Trophoblast cell (in vitro differentiated cells and primary cell): Measurements from ENCODE around the gene RNASEL.

Experiments
- DNase-seq, 2 donors: peaks; one replicate each; pipeline ENCODE4 v3.0.0-alpha.2; 2016
- H2AFZ ChIP-seq: 2 replicates; pipeline ENCODE4 v1.6.1; 2013; ENCODE audit warnings: low read length, moderate library complexity, mild to moderate bottlenecking; ENCODE audit not compliant: insufficient read depth, poor library complexity
- H2AK5ac ChIP-seq: 2 replicates; pipeline ENCODE4 v1.6.1; 2013; ENCODE audit warnings: mild to moderate bottlenecking, low read length
- H2BK120ac ChIP-seq: 2 replicates; pipeline ENCODE4 v1.6.1; 2013; ENCODE audit warnings: low read length, mild to moderate bottlenecking, moderate library complexity; ENCODE audit not compliant: insufficient read depth, poor library complexity
- H2BK12ac ChIP-seq: 2 replicates; pipeline ENCODE4 v1.6.1; 2013; ENCODE audit warnings: mild to moderate bottlenecking, low read length, moderate library complexity
- H2BK5ac ChIP-seq: 2 replicates; pipeline ENCODE4 v1.6.1; 2013; ENCODE audit warnings: low read length, low read depth, moderate library complexity, mild to moderate bottlenecking; ENCODE audit not compliant: poor library complexity
- H3K14ac ChIP-seq: 2 replicates; pipeline ENCODE4 v1.6.1; 2013; ENCODE audit warnings: mild to moderate bottlenecking, low read length
- H3K18ac ChIP-seq: 2 replicates; pipeline ENCODE4 v1.6.1; 2013; ENCODE audit warnings: mild to moderate bottlenecking, low read length
- H3K23ac ChIP-seq: 2 replicates; pipeline ENCODE4 v1.6.1; 2013; ENCODE audit warnings: low read length
- H3K27ac ChIP-seq: 2 replicates; pipeline ENCODE4 v1.5.1; 2013; ENCODE audit warnings: low read depth, mild to moderate bottlenecking, inconsistent platforms, low read length, moderate library complexity
- H3K27me3 ChIP-seq: 2 replicates; pipeline ENCODE4 v1.6.1; 2013; ENCODE audit warnings: inconsistent platforms, mild to moderate bottlenecking, low read length, moderate library complexity; ENCODE audit not compliant: insufficient read depth
- H3K36me3 ChIP-seq, 2 experiments: 1 replicate in 1 of 2; 2 replicates in 1 of 2; pipeline ENCODE4 v1.6.1; 2013; ENCODE audit warnings: low read length in 2 of 2, mild to moderate bottlenecking in 2 of 2, moderate library complexity in 1 of 2; ENCODE audit not compliant: insufficient read depth in 2 of 2, control insufficient read depth in 1 of 2
- H3K4ac ChIP-seq: 2 replicates; pipeline ENCODE4 v1.6.1; 2013; ENCODE audit warnings: low read depth, mild to moderate bottlenecking, low read length, moderate library complexity
- H3K4me1 ChIP-seq, 2 experiments: 1 replicate in 1 of 2; 2 replicates in 1 of 2; pipeline ENCODE4 v1.6.1; 2013; ENCODE audit warnings: low read length in 2 of 2, mild to moderate bottlenecking in 2 of 2, moderate library complexity in 1 of 2; ENCODE audit not compliant: insufficient read depth in 2 of 2, control insufficient read depth in 1 of 2
- H3K4me2 ChIP-seq: 2 replicates; pipeline ENCODE4 v1.6.1; 2013; ENCODE audit warnings: inconsistent platforms, mild to moderate bottlenecking, low read length, moderate library complexity
- H3K4me3 ChIP-seq: 2 replicates; pipeline ENCODE4 v1.5.1; 2013; ENCODE audit warnings: mild to moderate bottlenecking, low read depth, low read length, inconsistent platforms
- H3K79me1 ChIP-seq: one replicate; pipeline ENCODE4 v1.6.1; 2013; ENCODE audit warnings: low read length
- H3K79me2 ChIP-seq: 2 replicates; pipeline ENCODE4 v1.6.1; 2013; ENCODE audit warnings: low read length, mild to moderate bottlenecking; ENCODE audit not compliant: control insufficient read depth, insufficient read depth, poor library complexity
- H3K9ac ChIP-seq: 2 replicates; pipeline ENCODE4 v1.6.1; 2013; ENCODE audit warnings: mild to moderate bottlenecking, low read length
- H3K9me3 ChIP-seq: 2 replicates; pipeline ENCODE4 v1.6.1; 2013; ENCODE audit warnings: low read depth, mild to moderate bottlenecking, control low read depth, inconsistent platforms, low read length; ENCODE audit not compliant: insufficient read depth
- H4K12ac ChIP-seq: 2 replicates; pipeline ENCODE4 v1.6.1; 2013; ENCODE audit warnings: low read depth, mild to moderate bottlenecking, low read length, moderate library complexity
- H4K8ac ChIP-seq: 2 replicates; pipeline ENCODE4 v1.6.1; 2013; ENCODE audit warnings: low read depth, mild to moderate bottlenecking, low read length, moderate library complexity
- H4K91ac ChIP-seq: one replicate; pipeline ENCODE4 v1.6.1; 2013; ENCODE audit warnings: low read depth, mild to moderate bottlenecking, low read length, moderate library complexity
- WGBS: extraction: QIAGEN DNeasy Blood & Tissue Kit; methylation state at CpG from one replicate; pipeline ENCODE4 v1.1.7; 2013; ENCODE audit warnings: missing lambda C conversion rate; ENCODE audit not compliant: insufficient read length, insufficient coverage; ENCODE audit errors: extremely low coverage; 5-methylcytosine and 5-hydroxymethylcytosine counted together

RNASEL gene

DNA sequence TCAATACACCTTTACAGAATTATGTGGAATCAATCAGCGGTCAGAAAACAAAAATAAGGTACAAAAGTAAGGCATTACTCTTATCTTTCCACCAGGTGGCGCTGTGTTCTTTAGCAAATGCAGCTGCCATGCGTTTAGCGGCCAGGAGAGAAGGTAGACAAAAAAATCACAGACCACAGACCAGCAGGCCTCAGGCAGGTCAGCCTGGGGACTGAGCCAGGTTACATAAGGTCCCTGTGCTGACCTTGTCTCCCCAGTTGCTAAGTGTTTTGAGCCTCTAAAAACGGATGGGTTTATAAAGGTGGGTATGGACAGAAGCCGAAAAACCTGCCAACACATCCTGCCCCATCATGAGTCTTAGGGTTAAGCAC lies 12.3 kb upstream of the RNASEL start:
- H3K4me2 ChIP-seq: peak overlapping the region; percentile 26
- H3K4me1 ChIP-seq: peaks cover 25% of the 10 kb centered on the region in 2 experiments
- no peak overlapping the region for H2BK120ac ChIP-seq
- H2AK5ac ChIP-seq: peak overlapping the region; percentile 28
- peaks cover 21% of the 10 kb centered on the region for H3K79me1 ChIP-seq
- H3K9me3 ChIP-seq: peaks cover 3% of the 10 kb centered on the region
- no peak overlapping the region for H4K12ac ChIP-seq
- no peak overlapping the region for H3K4me3 ChIP-seq
- peak overlapping the region; percentile 23 for H4K91ac ChIP-seq
- peak overlapping the region; percentile 8 for H3K4ac ChIP-seq
- H3K9ac ChIP-seq: no peak overlapping the region
- peak; percentile 76 to 94 for DNase-seq
- peak overlapping the region; percentile 35 for H3K27ac ChIP-seq
- no peak overlapping the region for H3K23ac ChIP-seq
- WGBS: no CpG with 5 or more reads among the region's 6 CpGs
- peak overlapping the region; percentile 24 for H2BK12ac ChIP-seq
- H4K8ac ChIP-seq: peak overlapping the region; percentile 12
- H2BK5ac ChIP-seq: peak overlapping the region; percentile 45
- no peak overlapping the region for H2AFZ ChIP-seq
- H3K18ac ChIP-seq: peak overlapping the region; percentile 44
- peaks cover 27 to 33% of the 10 kb centered on the region in 2 experiments for H3K36me3 ChIP-seq
- H3K14ac ChIP-seq: peak overlapping the region; percentile 33
- no peaks in the 10 kb centered on the region for H3K27me3 ChIP-seq
- peaks cover 19% of the 10 kb centered on the region for H3K79me2 ChIP-seq

DNA sequence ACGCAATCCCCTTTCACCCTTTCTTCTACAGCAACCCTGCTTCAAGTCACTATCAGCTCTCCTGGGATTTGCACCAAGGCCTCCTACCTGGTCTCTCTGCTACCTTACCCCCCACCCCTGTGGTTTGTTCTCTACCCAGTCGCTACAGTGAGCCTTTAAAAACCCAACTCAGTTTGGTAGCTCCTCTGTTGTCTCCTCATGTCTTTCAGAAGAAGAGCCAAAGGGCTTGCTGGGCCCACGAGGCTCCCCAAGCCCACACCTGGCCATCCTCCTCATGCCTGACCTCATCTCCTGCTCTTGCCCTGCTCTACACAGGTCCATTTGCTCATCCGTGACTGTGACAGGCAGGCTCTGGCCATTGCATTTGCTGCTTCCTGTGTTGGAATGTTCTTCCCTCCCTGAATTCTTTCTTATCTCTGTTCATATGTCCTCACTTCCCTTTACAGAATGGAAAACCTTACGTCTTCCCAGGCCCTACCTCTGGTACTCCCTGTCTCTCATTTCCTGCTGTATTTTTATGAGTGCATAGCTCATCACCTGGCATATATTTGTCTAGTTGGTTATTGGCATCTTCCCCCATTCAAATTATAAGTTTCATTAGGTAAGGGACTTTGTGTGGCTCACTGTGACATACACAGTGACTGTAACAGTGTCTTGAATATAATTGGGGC lies 11.8 kb upstream of the RNASEL start:
- H3K79me2 ChIP-seq: peaks cover 19% of the 10 kb centered on the region
- DNase-seq: no peak
- peaks cover 3% of the 10 kb centered on the region for H3K9me3 ChIP-seq
- H3K9ac ChIP-seq: no peak overlapping the region
- H3K27me3 ChIP-seq: no peaks in the 10 kb centered on the region
- no peak overlapping the region for H2BK12ac ChIP-seq
- no peak overlapping the region for H2BK120ac ChIP-seq
- H3K36me3 ChIP-seq: peaks cover 27 to 33% of the 10 kb centered on the region in 2 experiments
- H3K27ac ChIP-seq: peak overlapping the region; percentile 1
- no peak overlapping the region for H3K4ac ChIP-seq
- H4K91ac ChIP-seq: no peak overlapping the region
- H4K12ac ChIP-seq: no peak overlapping the region
- no peak overlapping the region for H3K4me3 ChIP-seq
- no peak overlapping the region for H2BK5ac ChIP-seq
- WGBS: no CpG with 5 or more reads among the region's 5 CpGs
- peaks cover 25% of the 10 kb centered on the region in 2 experiments for H3K4me1 ChIP-seq
- H2AFZ ChIP-seq: no peak overlapping the region
- no peak overlapping the region for H2AK5ac ChIP-seq
- H3K18ac ChIP-seq: peak overlapping the region; percentile 7
- no peak overlapping the region for H3K14ac ChIP-seq
- no peak overlapping the region for H3K23ac ChIP-seq
- peaks cover 21% of the 10 kb centered on the region for H3K79me1 ChIP-seq
- no peak overlapping the region for H4K8ac ChIP-seq
- H3K4me2 ChIP-seq: no peak overlapping the region

DNA sequence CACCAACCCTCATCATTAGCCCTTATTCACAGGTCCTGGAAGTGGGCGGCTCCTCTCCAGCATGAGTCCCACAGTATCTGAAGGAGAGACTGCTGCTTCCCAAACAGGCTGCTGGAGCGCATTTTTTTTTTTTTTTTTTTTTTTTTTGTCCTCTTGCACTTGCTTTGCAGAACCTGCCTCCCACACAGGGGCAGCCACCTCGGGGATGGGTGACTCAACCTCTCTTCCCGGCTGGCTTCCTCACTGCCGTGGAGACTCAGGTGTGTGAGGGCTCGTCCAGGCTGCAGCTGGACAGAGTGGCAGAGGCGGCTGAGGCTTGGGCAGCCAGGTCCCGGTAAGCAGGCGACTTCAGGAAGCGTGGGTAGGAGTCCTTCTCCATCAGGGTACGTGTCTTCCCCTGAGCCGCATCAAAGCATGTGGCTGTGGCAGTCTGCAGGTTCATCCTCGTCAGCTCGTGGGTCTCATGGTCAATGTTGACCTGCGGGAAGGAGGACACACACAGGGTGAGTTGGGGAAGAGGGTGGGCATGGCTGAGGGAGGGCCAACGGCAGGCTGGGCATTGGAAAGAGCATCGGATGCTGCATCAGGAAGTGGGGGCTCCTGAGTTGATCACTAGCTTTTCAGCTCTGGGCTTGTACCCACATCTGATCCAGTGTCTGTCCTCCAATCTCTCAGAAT lies 11.1 kb upstream of the RNASEL start:
- Histone ChIP-seq H3K18ac (no peak overlapping the region), H4K91ac (no peak overlapping the region), H3K27ac (peak overlapping the region; percentile 10), H3K23ac (no peak overlapping the region), H3K9me3 (peaks cover 3% of the 10 kb centered on the region), H3K79me2 (peaks cover 19% of the 10 kb centered on the region), H3K9ac (no peak overlapping the region), H3K36me3 (peaks cover 27 to 33% of the 10 kb centered on the region in 2 experiments), H3K4ac (no peak overlapping the region), H3K4me3 (peak overlapping the region; percentile 33), H2AK5ac (no peak overlapping the region), H4K12ac (no peak overlapping the region), H3K14ac (no peak overlapping the region), H3K79me1 (peaks cover 21% of the 10 kb centered on the region), H2BK120ac (no peak overlapping the region), H2BK5ac (no peak overlapping the region), H4K8ac (no peak overlapping the region), H3K27me3 (no peaks in the 10 kb centered on the region), H3K4me2 (no peak overlapping the region), H2BK12ac (no peak overlapping the region), H2AFZ (no peak overlapping the region), H3K4me1 (peaks cover 25% of the 10 kb centered on the region in 2 experiments)
- WGBS: no CpG with 5 or more reads among the region's 17 CpGs
- no peak for DNase-seq

DNA sequence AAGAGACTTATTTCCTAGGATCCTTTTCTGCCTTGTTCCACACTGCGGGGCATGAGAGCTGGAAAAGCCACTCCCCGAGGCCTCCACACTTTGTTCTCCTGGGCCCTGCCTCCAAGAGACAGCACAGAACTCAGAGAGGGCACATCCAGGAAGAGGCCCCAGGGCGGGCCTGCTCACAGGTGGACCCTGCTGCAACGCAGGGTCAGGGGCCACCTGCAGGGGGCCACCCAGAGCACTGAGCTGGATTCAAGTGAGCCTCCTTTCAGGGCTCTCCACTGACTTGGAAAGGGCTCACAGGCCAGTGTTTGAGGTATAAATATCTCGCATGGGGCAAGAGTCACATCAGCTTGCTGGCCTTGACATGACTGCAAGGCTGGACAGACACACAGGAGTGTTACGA lies 10.3 kb upstream of the RNASEL start:
- Histone ChIP-seq H3K27ac (no peak overlapping the region), H3K14ac (no peak overlapping the region), H4K12ac (no peak overlapping the region), H2BK120ac (no peak overlapping the region), H3K4me2 (no peak overlapping the region), H2BK12ac (no peak overlapping the region), H4K91ac (no peak overlapping the region), H4K8ac (no peak overlapping the region), H2AFZ (no peak overlapping the region), H3K4me3 (no peak overlapping the region), H3K4me1 (peaks cover 22% of the 10 kb centered on the region in 2 experiments), H3K9ac (no peak overlapping the region), H2AK5ac (no peak overlapping the region), H3K36me3 (peaks cover 27 to 33% of the 10 kb centered on the region in 2 experiments), H3K4ac (no peak overlapping the region), H3K23ac (no peak overlapping the region), H3K79me1 (peaks cover 19% of the 10 kb centered on the region), H3K9me3 (peaks cover 3% of the 10 kb centered on the region), H2BK5ac (no peak overlapping the region), H3K18ac (no peak overlapping the region), H3K79me2 (peaks cover 19% of the 10 kb centered on the region), H3K27me3 (no peaks in the 10 kb centered on the region)
- WGBS: no CpG with 5 or more reads among the region's 6 CpGs
- DNase-seq: peak in 1 of 2 donors; percentile 48
